HFF-Myc (cell line): ENCODE results near the gene SSBP3.

Experiments
- DNase-seq: peaks from one replicate; pipeline ENCODE4 v3.0.0-alpha.2; 2011; ENCODE audit warnings: low read depth; ENCODE audit errors: extremely low read depth
- H3K4me3 ChIP-seq: replicated peaks from 2 replicates; pipeline ENCODE4 v1.5.1; 2011; ENCODE audit warnings: low read depth, mild to moderate bottlenecking, control low read depth, low read length
- TF ChIP-seq, protein P1 (sequence below): IDR thresholded peaks from 2 replicates; pipeline ENCODE4 v1.5.1; 2012; ENCODE audit warnings: mild to moderate bottlenecking, low read depth, low read length, control low read depth; ENCODE audit errors: missing control alignments

SSBP3 gene

GRCh38 chr1:54227091-54227602 is 179.0 kb downstream of the SSBP3 start:
- DNase-seq: no peak
- TF ChIP-seq, protein P1, sequence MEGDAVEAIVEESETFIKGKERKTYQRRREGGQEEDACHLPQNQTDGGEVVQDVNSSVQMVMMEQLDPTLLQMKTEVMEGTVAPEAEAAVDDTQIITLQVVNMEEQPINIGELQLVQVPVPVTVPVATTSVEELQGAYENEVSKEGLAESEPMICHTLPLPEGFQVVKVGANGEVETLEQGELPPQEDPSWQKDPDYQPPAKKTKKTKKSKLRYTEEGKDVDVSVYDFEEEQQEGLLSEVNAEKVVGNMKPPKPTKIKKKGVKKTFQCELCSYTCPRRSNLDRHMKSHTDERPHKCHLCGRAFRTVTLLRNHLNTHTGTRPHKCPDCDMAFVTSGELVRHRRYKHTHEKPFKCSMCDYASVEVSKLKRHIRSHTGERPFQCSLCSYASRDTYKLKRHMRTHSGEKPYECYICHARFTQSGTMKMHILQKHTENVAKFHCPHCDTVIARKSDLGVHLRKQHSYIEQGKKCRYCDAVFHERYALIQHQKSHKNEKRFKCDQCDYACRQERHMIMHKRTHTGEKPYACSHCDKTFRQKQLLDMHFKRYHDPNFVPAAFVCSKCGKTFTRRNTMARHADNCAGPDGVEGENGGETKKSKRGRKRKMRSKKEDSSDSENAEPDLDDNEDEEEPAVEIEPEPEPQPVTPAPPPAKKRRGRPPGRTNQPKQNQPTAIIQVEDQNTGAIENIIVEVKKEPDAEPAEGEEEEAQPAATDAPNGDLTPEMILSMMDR: no peak
- H3K4me3 ChIP-seq: no peak overlapping the region

DNA sequence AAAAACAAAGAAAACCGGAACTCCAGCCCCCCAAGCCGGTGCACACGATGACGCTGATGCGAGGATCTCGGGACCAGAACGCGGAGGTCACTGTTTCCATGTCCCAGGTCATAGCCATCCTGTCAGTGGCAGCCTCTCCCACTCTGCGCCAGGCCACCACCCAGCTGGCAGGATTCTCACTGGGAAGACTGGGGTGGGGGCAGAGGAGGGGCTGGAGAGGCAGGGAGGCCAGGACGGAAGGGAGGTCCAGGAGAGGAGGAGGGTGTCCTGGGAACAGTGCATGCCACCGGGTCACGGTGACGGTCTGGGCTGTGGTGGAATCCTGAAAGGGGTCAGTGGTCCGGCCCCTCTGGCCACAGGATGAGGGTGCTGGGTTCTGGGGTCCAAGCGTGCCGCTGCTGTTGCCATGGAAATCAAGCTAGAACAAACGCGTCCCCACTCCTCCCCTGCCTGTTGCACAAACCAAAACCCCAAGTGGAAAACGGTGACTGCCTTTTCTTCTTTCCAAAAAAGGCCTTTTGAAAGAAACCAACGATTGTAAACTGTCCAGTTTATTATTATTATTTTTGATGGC is 180.1 kb downstream of the SSBP3 start:
- TF ChIP-seq, protein P1: no peak
- no peak for DNase-seq
- H3K4me3 ChIP-seq: no peak overlapping the region

- TF ChIP-seq, protein P1: no peak
- no peak overlapping the region for H3K4me3 ChIP-seq
- DNase-seq: no peak
These were observed 180.8 kb downstream of the SSBP3 start for GRCh38 chr1:54225378-54225777.

DNA sequence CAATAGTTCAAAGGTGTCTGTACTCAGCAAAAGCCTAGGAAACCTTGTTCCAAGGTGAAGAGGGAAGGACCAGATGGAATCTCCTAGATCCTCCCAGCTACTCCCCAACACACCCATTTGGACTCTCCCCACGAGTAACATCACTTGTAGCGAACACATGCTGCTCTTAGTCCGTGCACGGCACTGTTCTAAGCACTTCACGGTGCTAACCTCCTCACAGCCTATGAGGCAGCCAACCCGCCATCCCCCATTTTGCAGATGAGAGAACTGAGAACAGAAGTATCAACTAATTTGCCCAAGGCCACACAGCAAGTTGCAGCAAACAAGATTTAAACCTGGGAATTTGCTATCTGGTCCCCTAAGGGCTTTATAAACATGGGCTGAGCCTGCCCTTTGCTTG is 182.0 kb downstream of the SSBP3 start:
- H3K4me3 ChIP-seq: no peak overlapping the region
- TF ChIP-seq, protein P1: no peak
- no peak for DNase-seq

DNA sequence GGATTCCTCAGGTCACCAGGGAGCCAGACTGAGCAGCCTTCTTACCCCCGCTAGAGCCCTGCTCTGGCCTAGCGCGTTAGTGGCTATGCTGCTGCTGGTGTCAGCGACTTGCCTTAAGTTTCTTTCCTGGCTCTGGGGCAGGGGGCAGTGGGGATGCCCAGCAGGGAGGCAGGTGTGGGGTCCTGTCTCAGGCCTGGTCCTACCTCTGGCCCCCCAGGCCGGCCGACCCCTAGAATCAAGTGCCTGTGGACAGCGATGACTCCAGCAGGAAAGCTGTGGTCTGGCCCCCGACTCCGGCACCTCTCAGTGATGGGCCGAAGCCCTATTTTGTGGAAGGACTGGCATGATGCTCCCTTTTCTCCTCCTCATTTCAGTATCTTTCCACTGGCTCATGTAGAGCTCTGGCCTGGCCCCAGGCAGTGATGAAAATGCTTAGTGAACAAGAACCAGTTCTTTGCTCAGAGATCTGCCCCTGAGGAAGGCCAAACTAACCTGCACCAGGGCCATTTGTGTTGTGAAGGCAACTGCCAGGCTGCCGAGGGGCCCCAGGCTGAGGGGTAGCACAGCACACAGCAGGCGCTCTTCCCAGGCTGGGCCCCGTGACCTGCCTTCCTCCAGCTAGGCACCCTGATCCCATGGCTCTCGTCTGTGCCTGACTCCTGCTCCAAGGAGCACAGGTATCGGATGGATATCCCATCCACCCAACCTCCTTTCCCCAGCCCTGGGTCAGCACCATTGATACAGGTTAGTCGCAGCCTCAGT is 182.6 kb downstream of the SSBP3 start:
- DNase-seq: no peak
- TF ChIP-seq, protein P1: no peak
- no peak overlapping the region for H3K4me3 ChIP-seq

GRCh38 chr1:54222711-54223110 is 183.5 kb downstream of the SSBP3 start:
- DNase-seq: no peak
- H3K4me3 ChIP-seq: no peak overlapping the region
- TF ChIP-seq, protein P1: no peak
